Endothelial cell of umbilical vein (primary cell): ENCODE results near the gene PPEF2.

ENCODE experiments used
- CTCF ChIP-seq, 2 donors: IDR thresholded peaks; 1 replicate in 1 of 2; 2 replicates in 1 of 2; pipeline ENCODE4 v1.5.1; 2011; ENCODE audit warnings: low read length in 2 of 2, mild to moderate bottlenecking in 2 of 2, moderate library complexity in 2 of 2, control low read depth in 1 of 2, inconsistent platforms in 1 of 2, low read depth in 1 of 2; ENCODE audit not compliant: insufficient read depth in 1 of 2; ENCODE audit errors: extremely low read depth in 1 of 2
- EZH2 ChIP-seq: IDR thresholded peaks from 2 replicates; pipeline ENCODE4 v1.6.1; 2012; ENCODE audit warnings: borderline replicate concordance, low read depth, mild to moderate bottlenecking, moderate library complexity, low read length, inconsistent platforms; ENCODE audit not compliant: severe bottlenecking
- FOS ChIP-seq: IDR thresholded peaks from 2 replicates; pipeline ENCODE4 v1.6.1; 2011; ENCODE audit warnings: mild to moderate bottlenecking, low read length, moderate library complexity, borderline replicate concordance; ENCODE audit not compliant: insufficient read depth
- GATA2 ChIP-seq: IDR thresholded peaks from 2 replicates; pipeline ENCODE4 v1.7.0; 2011; ENCODE audit warnings: low read depth, mild to moderate bottlenecking, moderate library complexity, mixed read lengths, low read length; ENCODE audit not compliant: insufficient read length, insufficient read depth
- JUN ChIP-seq: IDR thresholded peaks from 2 replicates; pipeline ENCODE4 v1.6.1; 2011; ENCODE audit warnings: borderline replicate concordance, low read depth; ENCODE audit not compliant: insufficient read length, insufficient read depth
- POLR2A ChIP-seq: IDR thresholded peaks from 2 replicates; pipeline ENCODE4 v1.6.1; 2012; ENCODE audit warnings: low read depth, mild to moderate bottlenecking, control low read depth, low read length
- POLR2AphosphoS5 ChIP-seq: IDR thresholded peaks from 2 replicates; pipeline ENCODE4 v1.6.1; 2012; ENCODE audit warnings: low read depth, mild to moderate bottlenecking, control low read depth, low read length, moderate library complexity; ENCODE audit not compliant: insufficient read depth

GRCh38 chr4:75881476-75881875, 20.8 kb downstream of the PPEF2 start:
- TF ChIP-seq CTCF (IDR thresholded peaks at IDR 0.05; ENCODE audit: extremely low read depth in 1 of 2, insufficient read depth in 1 of 2, low read depth in 1 of 2, low read length in 2 of 2), result no peak
- no peak for TF ChIP-seq POLR2A
- TF ChIP-seq POLR2AphosphoS5, result no peak
- TF ChIP-seq EZH2, result no peak
- TF ChIP-seq GATA2, result no peak
- no peak for TF ChIP-seq FOS
- TF ChIP-seq JUN, result no peak
